Vagina (tissue), 2 donors: Measurements from ENCODE around the gene SPAG6.

ENCODE experiments used
- POLR2A ChIP-seq, 2 donors: fragments of 450-650 bp; IDR thresholded peaks; one replicate each; pipeline ENCODE4 v1.6.1; 2017; ENCODE audit warnings: antibody characterized with exemption in 2 of 2, mild to moderate bottlenecking in 2 of 2, moderate library complexity in 2 of 2
- TF ChIP-seq, protein P1 (sequence below), 3 experiments: fragments of 450-650 bp in 2 of 3; fragments of 200-600 bp in 1 of 3; sonication (generic) in 1 of 3; IDR thresholded peaks; one replicate each; pipeline ENCODE4 v1.5.1; 2017 to 2019; ENCODE audit warnings: antibody characterized with exemption in 3 of 3, mild to moderate bottlenecking in 2 of 3, moderate library complexity in 2 of 3

DNA sequence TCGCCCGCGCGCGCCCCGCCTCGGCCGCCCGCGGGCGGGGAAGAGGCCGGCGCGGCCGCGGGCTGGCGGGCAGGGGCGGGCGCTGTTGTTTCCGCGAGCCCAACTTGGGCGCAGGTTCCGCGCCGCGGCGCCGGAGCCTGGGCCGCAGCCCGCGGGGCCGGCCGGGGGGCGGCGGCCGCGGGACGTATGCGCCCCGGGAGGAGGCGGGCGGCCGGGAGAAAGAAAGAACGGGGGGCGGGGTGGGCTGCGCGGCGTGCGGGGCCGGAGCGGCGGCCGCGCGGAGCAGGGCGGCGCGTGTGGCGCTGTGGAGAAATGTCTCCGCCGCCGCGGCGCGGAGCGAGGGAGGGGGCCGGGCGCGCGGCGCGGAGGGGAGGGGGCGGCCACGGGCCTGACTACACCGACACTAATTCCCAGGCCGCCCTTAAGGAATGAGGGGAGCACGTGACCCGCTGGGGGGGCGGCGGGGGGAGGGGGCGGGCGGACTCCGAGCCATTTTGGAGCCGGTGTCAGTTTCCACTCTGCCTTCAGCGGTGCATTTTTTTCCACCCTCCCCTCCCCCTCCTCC is 24.6 kb upstream of the SPAG6 start, which contains the start of gene BMI1:
- TF ChIP-seq, protein P1, sequence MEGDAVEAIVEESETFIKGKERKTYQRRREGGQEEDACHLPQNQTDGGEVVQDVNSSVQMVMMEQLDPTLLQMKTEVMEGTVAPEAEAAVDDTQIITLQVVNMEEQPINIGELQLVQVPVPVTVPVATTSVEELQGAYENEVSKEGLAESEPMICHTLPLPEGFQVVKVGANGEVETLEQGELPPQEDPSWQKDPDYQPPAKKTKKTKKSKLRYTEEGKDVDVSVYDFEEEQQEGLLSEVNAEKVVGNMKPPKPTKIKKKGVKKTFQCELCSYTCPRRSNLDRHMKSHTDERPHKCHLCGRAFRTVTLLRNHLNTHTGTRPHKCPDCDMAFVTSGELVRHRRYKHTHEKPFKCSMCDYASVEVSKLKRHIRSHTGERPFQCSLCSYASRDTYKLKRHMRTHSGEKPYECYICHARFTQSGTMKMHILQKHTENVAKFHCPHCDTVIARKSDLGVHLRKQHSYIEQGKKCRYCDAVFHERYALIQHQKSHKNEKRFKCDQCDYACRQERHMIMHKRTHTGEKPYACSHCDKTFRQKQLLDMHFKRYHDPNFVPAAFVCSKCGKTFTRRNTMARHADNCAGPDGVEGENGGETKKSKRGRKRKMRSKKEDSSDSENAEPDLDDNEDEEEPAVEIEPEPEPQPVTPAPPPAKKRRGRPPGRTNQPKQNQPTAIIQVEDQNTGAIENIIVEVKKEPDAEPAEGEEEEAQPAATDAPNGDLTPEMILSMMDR (IDR thresholded peaks at IDR 0.05) = no peak
- no peak for TF ChIP-seq POLR2A (IDR thresholded peaks at IDR 0.05)
